B cell (primary cell): ENCODE results near the gene SPRYD3.

Experiments
- EZH2 ChIP-seq: IDR thresholded peaks from 2 replicates; pipeline ENCODE4 v1.6.1; 2012; ENCODE audit warnings: borderline replicate concordance, low read depth, mild to moderate bottlenecking, moderate library complexity, low read length; ENCODE audit not compliant: insufficient read depth, poor library complexity, severe bottlenecking
- TF ChIP-seq, protein P1 (sequence below): fragments of 200-600 bp; IDR thresholded peaks from one replicate; pipeline ENCODE4 v1.8.0; 2022; ENCODE audit warnings: antibody characterized with exemption, mild to moderate bottlenecking

DNA sequence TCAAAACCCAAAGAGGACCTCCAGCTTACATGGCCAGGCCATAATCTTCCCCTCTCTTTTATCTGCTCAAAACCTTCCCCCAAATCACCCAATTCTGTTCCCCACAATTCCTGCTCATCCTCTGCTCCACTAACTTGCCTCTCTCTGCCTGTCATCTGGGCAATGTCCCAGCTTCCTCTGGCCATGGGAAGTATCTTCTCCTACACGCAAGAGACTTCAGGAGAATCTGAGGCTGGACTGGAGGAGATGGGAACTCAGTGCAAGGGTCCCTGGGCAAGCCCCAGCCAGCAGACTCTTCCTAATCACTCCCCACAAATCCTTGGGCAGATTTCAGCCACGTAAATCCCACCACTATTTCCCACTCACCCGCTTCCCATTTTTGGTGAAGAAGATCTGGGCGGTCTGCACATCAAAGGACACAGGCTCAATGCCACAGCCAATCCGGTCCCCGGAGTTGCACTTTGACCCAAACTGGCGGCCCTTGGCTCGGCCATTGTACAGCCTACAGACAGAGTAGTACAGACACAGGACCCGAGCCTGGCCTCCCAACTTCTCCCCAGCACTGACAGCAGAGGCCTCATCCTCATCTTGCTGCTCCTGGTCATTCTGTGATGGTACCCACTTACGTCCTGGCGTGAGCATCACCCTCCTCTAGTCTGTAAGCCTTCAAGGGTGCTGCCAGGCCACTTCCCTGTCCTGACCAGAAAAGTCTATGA, 4.7 kb downstream of the SPRYD3 start:
- TF ChIP-seq, protein P1, sequence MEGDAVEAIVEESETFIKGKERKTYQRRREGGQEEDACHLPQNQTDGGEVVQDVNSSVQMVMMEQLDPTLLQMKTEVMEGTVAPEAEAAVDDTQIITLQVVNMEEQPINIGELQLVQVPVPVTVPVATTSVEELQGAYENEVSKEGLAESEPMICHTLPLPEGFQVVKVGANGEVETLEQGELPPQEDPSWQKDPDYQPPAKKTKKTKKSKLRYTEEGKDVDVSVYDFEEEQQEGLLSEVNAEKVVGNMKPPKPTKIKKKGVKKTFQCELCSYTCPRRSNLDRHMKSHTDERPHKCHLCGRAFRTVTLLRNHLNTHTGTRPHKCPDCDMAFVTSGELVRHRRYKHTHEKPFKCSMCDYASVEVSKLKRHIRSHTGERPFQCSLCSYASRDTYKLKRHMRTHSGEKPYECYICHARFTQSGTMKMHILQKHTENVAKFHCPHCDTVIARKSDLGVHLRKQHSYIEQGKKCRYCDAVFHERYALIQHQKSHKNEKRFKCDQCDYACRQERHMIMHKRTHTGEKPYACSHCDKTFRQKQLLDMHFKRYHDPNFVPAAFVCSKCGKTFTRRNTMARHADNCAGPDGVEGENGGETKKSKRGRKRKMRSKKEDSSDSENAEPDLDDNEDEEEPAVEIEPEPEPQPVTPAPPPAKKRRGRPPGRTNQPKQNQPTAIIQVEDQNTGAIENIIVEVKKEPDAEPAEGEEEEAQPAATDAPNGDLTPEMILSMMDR, result no peak
- no peak for TF ChIP-seq EZH2
